Measurements from ENCODE around the gene TAL2.
"Not testable (repeated sequence)": the region's sequence is repeated elsewhere in the genome, so short reads cannot be mapped to it uniquely, and the experiment has no call there.

The TAL2 gene

GRCh38 chr9:105701145-105701544, 38.9 kb downstream of the TAL2 start:
- no peak for TF ChIP-seq MAX (IDR thresholded peaks at IDR 0.05; ENCODE audit: low read depth, low read length)
- no peak for TF ChIP-seq CTCF (IDR thresholded peaks at IDR 0.05; ENCODE audit: low read depth, low read length)
- no peak for TF ChIP-seq POLR2A (IDR thresholded peaks at IDR 0.05; ENCODE audit: extremely low read depth, insufficient read length)
- TF ChIP-seq MYC (IDR thresholded peaks at IDR 0.05; ENCODE audit: low read depth, low read length): no peak
- DNase-seq (ENCODE audit: low read depth): no peak
- no peak overlapping the region for H3K4me3 ChIP-seq (ENCODE audit: low read depth, low read length)

- TF ChIP-seq MYC (IDR thresholded peaks at IDR 0.05; ENCODE audit: low read depth, low read length) (no peak), MAX (IDR thresholded peaks at IDR 0.05; ENCODE audit: low read depth, low read length) (no peak), CTCF (IDR thresholded peaks at IDR 0.05; ENCODE audit: low read depth, low read length) (no peak), POLR2A (IDR thresholded peaks at IDR 0.05; ENCODE audit: extremely low read depth, insufficient read length) (no peak)
- DNase-seq (ENCODE audit: low read depth): no peak
- no peak overlapping the region for H3K4me3 ChIP-seq (ENCODE audit: low read depth, low read length)
Observed at GRCh38 chr9:105702207-105702606, 40.0 kb downstream of the TAL2 start.

DNA sequence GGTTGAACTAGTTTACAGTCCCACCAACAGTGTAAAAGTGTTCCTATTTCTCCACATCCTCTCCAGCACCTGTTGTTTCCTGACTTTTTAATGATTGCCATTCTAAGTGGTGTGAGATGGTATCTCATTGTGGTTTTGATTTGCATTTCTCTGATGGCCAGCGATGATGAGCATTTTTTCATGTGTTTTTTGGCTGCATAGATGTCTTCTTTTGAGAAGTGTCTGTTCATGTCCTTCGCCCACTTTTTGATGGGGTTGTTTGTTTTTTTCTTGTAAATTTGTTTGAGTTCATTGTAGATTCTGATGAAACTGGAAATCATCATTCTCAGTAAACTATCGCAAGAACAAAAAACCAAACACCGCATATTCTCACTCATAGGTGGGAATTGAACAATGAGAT, 41.4 kb downstream of the TAL2 start:
- DNase-seq (ENCODE audit: low read depth); H3K4me3 ChIP-seq (ENCODE audit: low read depth, low read length): not testable (repeated sequence)

DNA sequence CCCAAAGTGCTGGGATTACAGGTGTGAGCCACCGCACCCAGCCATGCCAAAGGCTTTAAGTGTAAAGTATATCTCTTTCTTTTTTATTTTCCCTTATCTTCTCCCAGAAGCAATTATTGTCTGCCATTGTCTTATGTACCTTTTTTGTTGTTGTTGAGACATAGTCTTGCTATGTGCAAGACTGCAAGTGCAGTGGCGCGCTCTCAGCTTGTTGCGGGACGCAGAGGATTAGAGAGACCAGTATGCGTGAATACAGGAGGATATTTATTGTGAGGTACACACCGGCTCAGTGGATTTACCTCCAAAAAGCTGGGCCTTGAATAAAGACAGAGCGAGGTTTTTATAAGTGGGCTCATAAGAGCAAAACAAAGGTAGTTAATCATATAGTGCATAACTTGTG, 43.9 kb downstream of the TAL2 start:
- no peak for DNase-seq (ENCODE audit: low read depth)
- no peak for TF ChIP-seq POLR2A (IDR thresholded peaks at IDR 0.05; ENCODE audit: extremely low read depth, insufficient read length)
- no peak for TF ChIP-seq CTCF (IDR thresholded peaks at IDR 0.05; ENCODE audit: low read depth, low read length)
- no peak for TF ChIP-seq MYC (IDR thresholded peaks at IDR 0.05; ENCODE audit: low read depth, low read length)
- no peak for TF ChIP-seq MAX (IDR thresholded peaks at IDR 0.05; ENCODE audit: low read depth, low read length)

DNA sequence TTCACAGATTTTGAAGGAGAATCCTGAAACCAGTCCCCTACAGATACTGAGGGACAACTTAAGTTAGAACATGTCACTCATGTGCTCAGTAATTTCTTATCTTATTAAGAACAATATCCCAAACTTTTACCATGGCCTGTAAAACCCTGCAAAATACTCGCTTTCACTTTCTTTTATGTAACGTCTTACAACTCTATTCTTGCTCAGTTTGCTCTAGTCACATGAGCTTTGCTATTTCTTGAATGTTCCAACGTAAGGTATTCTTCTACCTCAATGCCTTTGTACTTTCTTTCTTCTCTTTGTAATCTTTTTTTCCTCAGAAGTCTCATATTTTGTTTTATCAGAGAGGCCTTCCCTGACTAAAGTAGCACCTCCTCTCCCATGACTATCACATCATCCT, 46.1 kb downstream of the TAL2 start:
- no peak overlapping the region for H3K4me3 ChIP-seq (ENCODE audit: low read depth, low read length)
- no peak for TF ChIP-seq CTCF (IDR thresholded peaks at IDR 0.05; ENCODE audit: low read depth, low read length)
- TF ChIP-seq POLR2A (IDR thresholded peaks at IDR 0.05; ENCODE audit: extremely low read depth, insufficient read length): no peak
- TF ChIP-seq MYC (IDR thresholded peaks at IDR 0.05; ENCODE audit: low read depth, low read length): no peak
- no peak for TF ChIP-seq MAX (IDR thresholded peaks at IDR 0.05; ENCODE audit: low read depth, low read length)
- no peak for DNase-seq (ENCODE audit: low read depth)

More for the DNA sequence above, 43.9 kb downstream of the TAL2 start:
- no peak overlapping the region for H3K4me3 ChIP-seq (ENCODE audit: low read depth, low read length)

- no peak for DNase-seq (ENCODE audit: low read depth)
- TF ChIP-seq POLR2A (IDR thresholded peaks at IDR 0.05; ENCODE audit: extremely low read depth, insufficient read length) (no peak), CTCF (IDR thresholded peaks at IDR 0.05; ENCODE audit: low read depth, low read length) (no peak)
- H3K4me3 ChIP-seq (ENCODE audit: low read depth, low read length): no peak overlapping the region
Observed at GRCh38 chr9:105710638-105711037, 48.4 kb downstream of the TAL2 start.
